SIG-M5 (cell line): Measurements from ENCODE around the gene SYVN1.
A peak's percentile ranks its signal among the peaks of the same experiment; 100 is the strongest.

Experiments
- DNase-seq: peaks from one replicate; lab custom pipeline; 2025; lab: John Stamatoyannopoulos, UW

Gene SYVN1

DNA sequence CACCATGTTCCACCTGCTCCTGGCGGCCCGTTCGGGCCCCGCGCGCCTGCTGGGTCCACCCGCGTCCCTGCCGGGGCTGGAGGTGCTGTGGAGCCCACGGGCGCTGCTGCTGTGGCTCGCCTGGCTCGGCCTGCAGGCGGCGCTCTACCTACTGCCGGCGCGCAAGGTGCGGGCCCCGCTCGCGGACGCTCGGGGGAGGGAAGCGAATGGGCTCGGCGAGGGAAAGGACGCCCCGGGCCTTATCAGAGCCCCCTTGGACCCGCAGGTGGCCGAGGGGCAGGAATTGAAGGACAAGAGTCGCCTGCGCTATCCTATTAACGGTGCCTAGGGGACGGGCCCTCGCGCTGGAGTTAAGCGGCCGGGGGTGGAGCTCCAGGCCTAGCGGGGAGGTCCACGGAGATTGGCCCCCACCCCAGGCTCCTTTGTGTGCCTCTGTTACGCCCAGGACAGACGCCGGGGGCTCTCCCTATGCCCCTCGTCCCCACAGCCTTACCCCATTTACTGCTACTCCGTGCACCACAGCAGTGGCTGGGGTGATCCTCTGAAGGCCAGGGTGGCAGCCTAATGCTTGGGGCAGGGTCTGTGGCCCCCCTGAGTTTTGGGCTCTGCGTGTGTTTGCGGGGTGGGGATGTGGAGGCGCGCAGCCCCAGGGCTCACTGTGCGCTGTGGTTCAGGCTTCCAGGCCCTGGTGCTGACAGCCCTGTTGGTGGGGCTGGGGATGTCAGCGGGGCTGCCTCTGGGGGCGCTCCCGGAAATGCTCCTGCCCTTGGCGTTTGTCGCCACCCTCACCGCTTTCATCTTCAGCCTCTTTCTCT is 21.6 kb downstream of the SYVN1 start:
- DNase-seq: no peak

DNA sequence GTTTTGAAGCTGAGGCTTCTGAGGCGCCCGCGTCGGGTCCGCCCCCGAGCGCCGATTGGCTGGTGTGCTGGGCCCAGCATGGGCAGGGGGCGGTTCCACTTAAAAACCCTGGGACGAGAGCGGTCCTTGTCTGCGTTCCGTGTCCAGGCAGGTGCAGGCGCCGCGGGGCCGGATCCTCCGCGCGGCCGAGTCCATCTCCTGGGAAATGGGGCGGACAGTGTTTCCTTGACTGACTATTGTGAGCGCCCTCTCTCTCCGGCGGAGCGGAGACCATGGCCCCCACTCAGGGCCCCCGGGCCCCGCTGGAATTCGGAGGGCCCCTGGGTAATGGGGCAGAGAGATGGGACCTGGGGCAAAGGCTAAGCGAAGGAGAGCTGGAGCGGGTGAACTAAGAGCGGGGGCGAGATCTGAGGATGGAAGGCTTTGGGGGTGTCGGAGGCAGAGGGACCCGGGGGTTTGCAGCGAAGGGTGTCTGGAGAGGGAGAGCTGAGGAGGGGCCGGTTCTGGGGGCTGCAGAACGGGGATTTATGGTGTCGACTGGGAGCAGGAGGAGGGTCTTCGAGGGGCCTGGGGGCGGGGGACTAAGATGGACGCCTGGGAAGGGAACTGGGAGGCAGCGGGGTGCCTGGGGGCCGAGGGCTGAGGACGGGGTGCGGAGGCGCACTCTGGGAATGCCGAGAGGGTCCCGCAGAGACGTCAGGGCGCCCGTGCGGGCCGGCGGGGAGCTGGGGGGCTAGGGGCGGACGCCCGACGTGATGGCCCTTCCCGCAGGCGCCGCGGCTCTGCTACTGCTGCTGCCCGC is 22.4 kb downstream of the SYVN1 start, which contains the start of gene TM7SF2:
TM7SF2 (plus strand) TSS at position 129 of the 802 bp plus-strand sequence; CDS start at position 273, 144 bp downstream.
- DNase-seq: peak; percentile 22

DNA sequence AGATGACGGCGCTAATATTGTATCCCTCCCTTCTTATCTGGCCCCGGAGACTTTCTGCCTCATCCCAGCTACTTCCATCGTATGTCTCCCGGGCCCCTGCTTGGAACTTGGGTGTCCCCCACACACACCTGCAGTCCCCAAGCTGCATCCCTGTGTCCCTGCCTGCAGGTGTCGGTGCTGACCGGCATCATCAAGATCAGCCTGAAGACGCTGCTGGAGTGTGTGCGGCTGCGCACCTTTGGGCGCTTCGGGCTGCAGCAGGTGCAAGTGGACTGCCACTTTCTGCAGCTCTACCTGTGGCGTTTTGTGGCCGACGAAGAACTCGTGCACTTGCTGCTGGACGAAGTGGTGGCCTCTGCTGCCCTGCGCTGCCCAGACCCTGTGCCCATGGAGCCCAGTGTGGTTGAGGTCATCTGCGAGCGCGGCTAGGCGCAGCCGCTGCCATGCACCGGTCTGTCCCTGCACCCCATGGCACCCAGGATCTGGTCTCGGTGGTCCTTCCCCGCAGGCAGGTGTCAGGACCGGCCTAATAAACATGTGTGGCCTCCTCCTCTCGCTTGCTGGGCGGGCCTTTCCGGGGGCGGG is 23.1 kb downstream of the SYVN1 start:
- no peak for DNase-seq

DNA sequence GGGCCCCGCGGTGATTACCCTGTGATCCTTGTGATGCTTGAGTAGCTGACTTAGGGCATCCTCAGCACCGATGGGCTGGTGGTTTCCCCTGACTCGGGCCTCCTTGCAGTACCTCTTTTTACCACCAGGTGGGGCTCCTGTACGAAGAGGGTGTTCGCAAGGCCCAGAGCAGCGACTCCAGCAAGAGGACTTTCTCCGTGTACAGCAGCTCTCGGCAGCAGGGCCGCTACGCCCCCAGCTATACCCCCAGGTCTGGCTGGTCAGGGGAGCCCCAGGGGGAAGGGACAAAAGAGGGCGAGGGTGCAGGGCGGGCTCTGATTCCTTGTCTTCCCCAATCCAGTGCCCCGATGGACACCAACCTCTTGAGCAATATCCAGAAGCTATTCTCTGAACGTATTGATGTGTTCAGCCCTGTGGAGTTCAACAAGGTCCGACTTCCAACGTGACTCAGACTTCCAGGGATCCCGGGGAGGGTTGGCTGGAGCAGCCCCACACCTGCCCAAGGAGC is 23.9 kb downstream of the SYVN1 start:
- peak; percentile 39 for DNase-seq

DNA sequence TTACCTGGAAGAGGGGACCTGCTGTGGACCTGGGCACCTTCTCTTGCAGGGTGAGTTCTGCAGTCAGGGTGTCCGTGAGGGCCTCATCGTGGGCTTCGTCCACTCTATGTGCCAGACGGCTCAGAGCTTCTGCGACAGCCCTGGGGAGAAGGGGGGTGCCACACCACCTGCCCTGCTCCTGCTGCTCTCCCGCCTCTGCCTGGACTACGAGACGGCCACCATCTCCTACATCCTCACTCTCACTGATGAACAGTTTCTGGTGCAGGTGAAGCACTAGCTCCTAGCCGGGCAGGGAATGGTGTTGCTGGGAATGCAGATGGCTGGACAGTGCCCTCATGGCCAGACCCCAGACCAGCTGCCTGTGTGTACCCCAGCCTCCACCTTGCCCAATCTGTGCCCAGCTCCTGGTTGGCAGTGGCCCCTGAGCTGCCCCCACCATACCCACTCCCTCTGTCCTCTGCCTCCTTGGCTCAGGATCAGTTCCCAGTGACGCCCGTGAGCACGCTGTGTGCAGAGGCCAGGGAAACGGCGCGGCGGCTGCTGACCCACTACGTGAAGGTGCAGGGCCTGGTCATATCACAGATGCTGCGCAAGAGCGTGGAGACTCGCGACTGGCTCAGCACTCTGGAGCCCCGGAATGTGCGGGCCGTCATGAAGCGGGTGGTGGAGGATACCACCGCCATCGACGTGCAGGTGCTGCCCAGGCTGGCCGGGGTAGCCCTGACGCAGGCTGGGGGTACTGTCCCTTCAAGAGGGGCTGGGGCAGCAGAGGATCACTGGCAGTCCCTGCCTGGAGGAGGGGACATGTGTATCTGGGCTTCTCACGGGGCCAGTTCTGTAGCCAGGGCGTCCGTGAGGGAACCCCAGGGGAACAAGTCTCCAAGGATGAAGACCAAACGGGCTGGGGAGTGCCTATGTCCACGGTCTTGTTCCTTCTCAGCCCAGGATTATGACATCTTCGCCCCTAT is 24.8 kb downstream of the SYVN1 start:
- no peak for DNase-seq

DNA sequence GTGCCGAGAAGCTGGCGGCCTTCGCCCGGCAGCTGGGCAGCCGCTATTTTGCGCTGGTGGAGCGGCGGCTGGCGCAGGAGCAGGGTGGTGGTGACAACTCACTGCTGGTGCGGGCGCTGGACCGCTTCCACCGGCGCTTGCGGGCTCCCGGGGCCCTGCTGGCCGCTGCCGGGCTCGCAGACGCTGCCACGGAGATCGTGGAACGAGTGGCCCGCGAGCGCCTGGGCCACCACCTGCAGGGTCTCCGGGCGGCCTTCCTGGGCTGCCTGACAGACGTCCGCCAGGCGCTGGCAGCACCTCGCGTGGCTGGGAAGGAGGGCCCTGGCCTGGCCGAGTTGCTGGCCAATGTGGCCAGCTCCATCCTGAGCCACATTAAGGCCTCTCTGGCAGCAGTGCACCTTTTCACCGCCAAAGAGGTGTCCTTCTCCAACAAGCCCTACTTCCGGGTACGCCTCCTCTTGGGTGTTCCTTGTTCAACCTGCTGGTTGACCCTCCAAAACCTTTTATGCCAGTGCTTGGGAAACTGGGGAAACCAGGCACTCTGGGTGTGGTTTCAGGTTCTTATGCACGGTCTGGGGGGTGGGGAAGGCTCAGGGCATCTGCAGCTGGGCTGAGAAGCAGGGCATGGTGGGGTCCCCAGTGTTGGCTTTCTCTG is 25.7 kb downstream of the SYVN1 start:
- no peak for DNase-seq

DNA sequence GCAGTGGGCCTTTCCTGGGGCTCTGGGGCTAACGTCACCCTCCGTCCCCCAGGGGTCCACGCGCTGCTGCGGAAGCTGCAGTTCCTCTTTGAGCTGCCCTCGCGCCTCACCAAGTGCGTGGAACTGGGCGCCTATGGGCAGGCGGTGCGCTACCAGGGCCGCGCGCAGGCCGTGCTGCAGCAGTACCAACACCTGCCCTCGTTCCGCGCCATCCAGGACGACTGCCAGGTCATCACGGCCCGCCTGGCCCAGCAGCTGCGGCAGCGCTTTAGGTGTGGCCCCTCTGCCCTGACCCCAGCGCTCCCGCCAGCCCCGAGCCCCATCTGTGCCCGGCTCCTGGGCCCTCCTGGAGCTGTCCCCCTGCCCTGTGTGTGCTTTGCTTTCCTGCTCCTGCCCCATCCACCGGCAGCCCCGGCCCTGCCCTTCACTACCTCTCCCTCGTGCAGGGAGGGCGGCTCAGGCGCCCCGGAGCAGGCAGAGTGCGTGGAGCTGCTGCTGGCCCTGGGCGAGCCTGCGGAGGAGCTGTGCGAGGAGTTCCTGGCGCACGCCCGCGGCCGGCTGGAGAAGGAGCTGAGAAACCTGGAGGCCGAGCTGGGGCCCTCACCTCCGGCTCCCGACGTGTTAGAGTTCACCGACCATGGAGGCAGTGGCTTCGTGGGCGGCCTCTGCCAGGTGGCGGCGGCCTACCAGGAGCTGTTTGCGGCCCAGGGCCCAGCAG is 26.4 kb downstream of the SYVN1 start:
- DNase-seq: no peak

DNA sequence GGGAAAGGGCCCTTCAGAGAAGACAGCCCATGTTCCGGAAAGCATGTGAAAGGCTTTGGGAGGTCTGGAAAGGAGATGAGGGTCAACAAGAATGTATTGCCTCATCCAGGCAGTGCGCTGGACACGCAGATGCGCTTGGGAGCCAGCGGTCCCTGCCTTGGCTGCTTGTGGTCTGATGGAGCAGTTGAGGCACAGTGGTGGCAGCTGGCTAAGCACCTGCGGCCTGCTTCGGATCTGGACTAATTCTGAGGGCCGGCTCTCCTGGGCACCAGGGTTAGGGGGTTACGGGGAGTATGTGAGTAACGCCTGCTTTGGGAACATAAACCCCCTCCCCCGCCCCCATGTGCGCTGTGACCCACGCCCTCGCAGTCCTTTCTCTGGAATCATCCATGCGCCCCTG is 27.2 kb downstream of the SYVN1 start:
- DNase-seq: no peak

DNA sequence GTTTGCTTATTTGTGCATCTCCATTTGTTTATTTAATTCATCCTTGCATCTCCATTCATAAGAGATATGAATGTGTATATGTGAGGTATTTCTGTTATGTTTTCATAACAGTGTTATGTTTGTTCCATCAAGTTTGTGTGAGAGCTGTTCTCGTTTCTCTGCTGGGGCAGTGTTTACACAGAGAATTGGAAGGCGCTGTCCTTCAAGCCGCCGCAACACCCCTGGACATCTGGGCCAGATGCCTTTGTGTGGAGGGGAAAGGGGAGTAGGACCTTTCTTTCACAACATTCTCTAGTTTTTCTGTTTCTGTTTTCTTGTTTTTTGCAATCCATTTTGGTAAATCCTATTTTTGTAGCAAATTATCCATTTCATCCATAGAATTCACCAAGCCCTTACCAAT is 29.7 kb downstream of the SYVN1 start:
- DNase-seq: no peak

DNA sequence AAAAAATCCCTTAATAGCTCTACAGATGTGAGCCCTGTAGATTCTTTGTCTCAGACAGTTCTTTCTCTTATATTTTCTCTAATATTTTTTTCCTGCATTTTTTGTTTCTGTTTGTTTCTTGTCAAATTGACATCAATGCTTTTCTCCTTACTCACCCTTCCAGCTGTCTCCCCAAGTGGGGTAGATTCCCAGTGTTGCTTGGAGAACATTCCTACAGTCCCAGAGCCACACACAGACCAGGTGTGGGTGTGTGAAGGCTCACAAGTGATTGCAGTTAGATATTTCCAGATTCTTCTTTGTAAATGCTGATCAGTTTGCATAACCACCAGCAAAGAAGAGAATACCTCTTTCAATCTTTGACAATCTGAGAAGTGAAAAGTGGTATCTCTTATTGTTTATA is 30.8 kb downstream of the SYVN1 start:
- DNase-seq: no peak

DNA sequence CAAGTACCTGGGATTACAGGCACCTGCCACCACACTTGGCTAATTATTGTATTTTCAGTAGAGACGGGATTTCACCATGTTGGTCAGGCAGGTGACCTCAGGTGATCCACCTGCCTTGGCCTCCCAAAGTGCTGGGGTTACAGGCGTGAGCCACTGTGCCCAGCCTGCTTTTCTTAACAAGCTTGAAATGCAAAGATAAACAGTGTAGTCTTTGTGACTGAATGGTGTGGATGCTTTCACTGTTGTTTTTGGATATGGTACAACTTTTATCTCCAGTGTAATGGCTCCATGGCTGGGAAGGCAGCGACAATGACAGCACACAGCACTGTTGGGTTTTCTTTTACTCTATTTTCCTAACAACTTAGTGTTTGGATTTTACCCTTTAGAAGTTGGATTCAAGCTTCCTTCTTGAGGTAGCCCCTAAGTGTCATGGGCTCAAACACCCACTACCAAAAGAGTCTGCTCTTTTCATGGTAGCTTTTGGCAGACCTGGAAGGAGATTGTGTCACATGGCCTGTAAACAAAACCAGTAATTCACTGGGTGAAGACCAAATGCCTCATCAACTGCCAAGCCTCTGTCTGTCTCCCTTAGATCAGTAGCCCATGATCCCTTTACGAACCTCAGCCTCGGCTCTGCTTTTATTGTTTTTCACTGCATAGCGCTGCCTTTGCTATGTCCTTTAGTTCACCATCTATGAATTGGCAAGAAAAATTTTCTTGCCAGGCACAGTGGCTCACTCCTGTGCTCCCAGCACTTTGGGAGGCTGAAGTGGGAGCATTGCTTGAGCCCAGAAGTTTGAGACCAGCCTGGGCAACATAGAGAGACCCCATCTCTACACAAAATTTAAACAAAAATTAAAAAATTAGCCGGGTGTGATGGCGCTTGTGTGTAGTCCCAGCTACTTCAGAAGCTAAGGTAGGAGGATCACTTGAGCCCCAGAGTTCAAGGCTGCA is 31.9 kb downstream of the SYVN1 start:
- no peak for DNase-seq

DNA sequence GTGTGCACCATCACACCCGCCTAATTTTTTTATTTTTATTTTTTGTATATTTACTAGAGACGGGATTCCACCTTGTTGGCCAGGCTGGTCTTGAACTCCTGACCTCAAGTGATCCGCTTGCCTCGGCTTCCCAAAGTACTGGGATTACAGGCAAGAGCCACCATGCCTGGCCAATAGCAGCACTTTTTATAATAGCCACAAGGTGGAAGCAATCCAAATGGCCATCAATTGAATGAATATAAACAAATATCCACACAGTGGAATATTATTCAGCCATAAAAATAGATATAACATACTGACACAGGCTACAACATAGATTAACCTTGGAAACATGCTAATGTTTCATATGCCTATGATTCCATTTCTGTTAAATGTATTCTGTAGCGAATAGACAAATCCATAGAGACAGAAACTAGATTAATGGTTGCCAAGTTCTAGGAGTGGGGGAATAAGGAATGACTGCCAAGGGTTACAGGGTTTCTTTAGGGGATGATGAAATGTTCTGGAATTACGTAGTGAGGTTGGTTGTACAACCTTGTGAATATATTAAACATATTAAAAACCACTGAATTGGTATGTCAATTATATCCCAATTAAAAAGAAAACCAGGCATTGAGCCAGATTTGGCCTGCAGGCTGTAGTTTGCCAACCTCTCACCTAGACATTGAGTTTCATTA is 33.5 kb downstream of the SYVN1 start:
- DNase-seq: no peak

DNA sequence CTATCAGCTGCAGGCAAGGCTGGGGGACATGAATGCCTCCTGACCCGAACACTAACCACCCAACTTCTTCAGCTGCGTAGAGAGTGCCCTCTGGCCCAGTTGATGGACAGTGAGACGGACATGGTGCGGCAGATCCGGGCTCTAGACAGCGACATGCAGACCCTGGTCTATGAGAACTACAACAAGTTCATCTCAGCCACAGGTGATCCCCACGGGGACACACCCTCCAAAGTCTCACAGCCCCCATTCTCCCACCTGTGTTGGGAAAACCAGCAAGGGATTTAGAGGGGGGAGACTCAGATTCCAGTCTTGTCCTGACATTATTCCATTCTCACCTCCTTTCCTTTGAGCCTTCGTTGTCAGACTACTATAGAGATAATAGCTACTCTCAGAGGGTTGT is 37.4 kb downstream of the SYVN1 start:
- DNase-seq: no peak

DNA sequence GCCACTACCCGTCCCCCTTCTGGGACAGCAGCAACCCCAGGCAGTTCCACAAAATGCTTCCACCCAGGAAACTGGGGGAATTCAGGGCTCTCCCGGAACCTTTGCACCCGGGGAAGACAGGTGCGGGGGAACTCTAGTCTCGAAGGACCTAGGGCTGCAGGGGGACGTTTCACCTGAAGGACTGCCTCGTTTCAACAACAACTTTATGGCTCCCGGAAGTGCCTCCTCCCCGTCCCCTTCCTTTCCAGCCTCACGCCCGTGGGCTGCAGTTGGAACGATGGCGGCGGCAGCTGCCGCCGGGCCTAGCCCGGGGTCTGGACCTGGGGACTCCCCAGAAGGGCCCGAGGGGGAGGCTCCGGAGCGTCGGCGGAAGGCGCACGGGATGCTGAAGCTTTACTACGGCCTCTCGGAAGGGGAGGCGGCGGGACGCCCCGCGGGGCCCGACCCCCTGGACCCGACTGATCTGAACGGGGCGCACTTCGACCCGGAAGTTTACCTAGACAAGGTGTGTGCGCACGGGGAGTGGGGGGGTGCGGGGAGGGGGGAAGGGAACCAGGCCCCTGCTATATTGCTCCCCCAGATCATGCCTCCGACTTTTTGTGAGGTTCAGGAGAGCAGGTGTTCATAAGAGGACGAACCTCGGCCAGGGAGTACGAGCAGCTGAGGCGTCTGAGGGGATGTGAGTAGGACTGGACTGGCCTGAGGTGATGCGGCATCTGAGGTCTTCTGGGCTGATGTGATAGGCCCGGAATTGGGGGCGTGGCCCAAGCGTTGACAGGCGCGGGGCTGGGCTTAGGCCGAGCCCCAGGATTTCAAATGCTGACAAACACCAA is 38.1 kb downstream of the SYVN1 start, which contains the start of gene VPS51:
VPS51 (plus strand) TSS at position 241 of the 833 bp plus-strand sequence; CDS start at position 278, 37 bp downstream.
- DNase-seq: peak; percentile 43

DNA sequence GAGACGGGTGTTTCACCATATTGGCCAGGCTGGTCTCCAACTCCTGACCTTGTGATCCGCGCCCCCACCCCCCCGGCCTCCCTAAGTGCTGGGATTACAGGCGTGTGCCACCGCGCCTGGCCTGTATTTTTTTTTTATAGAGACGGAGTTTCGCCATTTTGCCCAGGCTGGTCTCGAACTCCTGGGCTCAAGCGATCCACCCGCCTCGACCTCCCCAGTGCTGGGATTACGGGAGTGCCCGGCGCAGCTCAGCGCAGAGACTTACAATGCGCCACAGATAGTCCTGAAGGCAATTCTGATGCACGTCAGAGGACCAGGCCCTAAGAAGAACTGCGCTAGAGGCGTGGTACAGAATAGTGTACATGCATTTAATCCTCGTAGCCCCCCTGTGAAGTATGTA is 38.9 kb downstream of the SYVN1 start:
- DNase-seq: no peak

DNA sequence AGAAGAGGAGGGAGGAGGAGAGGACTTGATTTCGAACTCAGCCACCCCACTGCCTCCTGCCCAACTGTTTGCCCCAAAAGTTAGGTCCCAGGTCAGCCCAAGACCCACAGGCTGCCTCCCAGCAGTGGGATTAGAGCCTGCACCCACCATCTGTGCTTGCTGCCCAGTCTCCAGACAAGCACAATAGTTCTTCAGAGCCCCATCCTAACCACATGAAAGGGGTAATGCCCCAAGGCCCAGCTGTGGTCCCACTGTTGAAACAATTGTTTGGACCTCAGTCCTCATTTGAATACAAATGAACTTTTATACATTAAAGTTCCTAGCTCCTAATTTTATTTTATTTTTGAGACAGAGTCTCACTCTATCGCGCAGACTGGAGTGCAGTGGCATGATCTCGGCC is 43.7 kb downstream of the SYVN1 start:
- DNase-seq: no peak

DNA sequence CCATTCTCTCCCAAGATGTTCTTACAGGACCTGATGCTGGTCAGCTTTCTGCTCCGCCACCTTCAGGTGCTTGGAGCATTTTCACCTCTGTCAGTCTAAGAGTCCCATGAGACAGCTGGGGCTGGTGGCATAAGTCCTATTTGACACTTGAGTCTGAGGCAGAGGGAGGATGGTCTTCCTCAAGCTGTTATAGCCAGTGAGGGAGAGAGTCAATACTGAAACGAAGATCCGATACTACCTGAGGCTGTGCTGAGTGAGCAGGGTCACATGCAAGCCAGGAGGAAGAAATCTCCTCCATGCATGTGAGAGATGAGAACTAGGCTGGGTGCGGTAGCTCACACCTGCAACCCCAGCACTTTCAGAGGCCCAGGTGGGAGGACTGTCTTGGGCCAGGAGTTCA is 44.7 kb downstream of the SYVN1 start:
- no peak for DNase-seq
